Uterus (tissue), 2 donors: ENCODE measurements around the gene BAHCC1.

Experiments
- POLR2A ChIP-seq, 2 donors: fragments of 450-650 bp; IDR thresholded peaks; one replicate each; pipeline ENCODE4 v1.6.1; 2016; ENCODE audit warnings: antibody characterized with exemption in 2 of 2, mild to moderate bottlenecking in 1 of 2, moderate library complexity in 1 of 2
- TF ChIP-seq, protein P1 (sequence below), 4 experiments: fragments of 200-600 bp in 2 of 4; fragments of 450-650 bp in 2 of 4; sonication (generic) in 2 of 4; IDR thresholded peaks; one replicate each; pipeline ENCODE4 v1.5.1; 2016 to 2019; ENCODE audit warnings: antibody characterized with exemption in 4 of 4, mild to moderate bottlenecking in 2 of 4, moderate library complexity in 1 of 4

DNA sequence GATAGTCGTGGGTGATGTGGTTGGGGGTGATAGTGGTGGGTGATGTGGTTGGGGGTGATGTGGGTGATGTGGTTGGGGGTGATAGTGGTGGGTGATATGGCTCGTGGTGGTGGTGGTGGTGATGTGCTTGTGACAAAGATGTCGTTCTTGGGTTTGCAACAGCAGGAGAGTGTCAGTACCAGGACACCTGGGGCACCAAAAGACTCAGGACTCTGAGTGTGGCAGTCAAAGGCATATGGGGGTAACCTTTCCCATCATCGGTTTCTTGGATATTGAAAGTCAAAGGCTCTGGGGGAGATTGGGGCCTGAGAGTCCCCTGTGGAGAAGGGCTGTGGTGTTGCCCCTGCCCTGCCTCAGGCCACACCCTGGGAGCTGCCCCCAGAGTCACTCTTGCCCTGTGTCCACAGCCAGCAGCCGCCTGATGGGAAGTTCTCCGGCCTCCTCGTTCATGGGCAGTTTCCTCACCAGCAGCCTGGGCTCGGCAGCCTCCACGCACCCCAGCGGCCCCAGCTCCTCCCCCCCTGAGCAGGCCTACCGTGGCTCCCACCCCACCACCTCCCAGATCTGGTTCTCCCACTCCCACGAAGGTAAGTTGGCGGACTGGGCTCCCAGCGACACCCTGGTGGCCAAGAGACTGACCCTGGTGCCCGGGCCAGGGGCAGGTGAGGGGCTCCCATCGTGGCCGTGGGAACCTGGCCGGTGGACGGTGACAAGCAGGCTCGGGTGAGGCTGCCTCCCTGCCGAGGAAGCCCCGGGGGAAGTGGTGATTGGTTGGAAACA is 31.3 kb downstream of the BAHCC1 start:
- TF ChIP-seq POLR2A (IDR thresholded peaks at IDR 0.05) = no peak
- TF ChIP-seq, protein P1, sequence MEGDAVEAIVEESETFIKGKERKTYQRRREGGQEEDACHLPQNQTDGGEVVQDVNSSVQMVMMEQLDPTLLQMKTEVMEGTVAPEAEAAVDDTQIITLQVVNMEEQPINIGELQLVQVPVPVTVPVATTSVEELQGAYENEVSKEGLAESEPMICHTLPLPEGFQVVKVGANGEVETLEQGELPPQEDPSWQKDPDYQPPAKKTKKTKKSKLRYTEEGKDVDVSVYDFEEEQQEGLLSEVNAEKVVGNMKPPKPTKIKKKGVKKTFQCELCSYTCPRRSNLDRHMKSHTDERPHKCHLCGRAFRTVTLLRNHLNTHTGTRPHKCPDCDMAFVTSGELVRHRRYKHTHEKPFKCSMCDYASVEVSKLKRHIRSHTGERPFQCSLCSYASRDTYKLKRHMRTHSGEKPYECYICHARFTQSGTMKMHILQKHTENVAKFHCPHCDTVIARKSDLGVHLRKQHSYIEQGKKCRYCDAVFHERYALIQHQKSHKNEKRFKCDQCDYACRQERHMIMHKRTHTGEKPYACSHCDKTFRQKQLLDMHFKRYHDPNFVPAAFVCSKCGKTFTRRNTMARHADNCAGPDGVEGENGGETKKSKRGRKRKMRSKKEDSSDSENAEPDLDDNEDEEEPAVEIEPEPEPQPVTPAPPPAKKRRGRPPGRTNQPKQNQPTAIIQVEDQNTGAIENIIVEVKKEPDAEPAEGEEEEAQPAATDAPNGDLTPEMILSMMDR (IDR thresholded peaks at IDR 0.05) = no peak
